PC-9 (cell line): Measurements from ENCODE around the gene PLEKHF1.

Experiments used
- EZH2 ChIP-seq: fragments of 200-600 bp; sonication (generic); IDR thresholded peaks from 2 replicates; pipeline ENCODE4 v1.8.0; 2017; ENCODE audit warnings: antibody characterized with exemption, low read depth
- TF ChIP-seq, protein P1 (sequence below): fragments of 200-600 bp; sonication (generic); conservative IDR thresholded peaks from 2 replicates; pipeline ENCODE4 v1.6.1; 2017; ENCODE audit warnings: mixed run types, antibody characterized with exemption, mild to moderate bottlenecking, moderate library complexity

DNA sequence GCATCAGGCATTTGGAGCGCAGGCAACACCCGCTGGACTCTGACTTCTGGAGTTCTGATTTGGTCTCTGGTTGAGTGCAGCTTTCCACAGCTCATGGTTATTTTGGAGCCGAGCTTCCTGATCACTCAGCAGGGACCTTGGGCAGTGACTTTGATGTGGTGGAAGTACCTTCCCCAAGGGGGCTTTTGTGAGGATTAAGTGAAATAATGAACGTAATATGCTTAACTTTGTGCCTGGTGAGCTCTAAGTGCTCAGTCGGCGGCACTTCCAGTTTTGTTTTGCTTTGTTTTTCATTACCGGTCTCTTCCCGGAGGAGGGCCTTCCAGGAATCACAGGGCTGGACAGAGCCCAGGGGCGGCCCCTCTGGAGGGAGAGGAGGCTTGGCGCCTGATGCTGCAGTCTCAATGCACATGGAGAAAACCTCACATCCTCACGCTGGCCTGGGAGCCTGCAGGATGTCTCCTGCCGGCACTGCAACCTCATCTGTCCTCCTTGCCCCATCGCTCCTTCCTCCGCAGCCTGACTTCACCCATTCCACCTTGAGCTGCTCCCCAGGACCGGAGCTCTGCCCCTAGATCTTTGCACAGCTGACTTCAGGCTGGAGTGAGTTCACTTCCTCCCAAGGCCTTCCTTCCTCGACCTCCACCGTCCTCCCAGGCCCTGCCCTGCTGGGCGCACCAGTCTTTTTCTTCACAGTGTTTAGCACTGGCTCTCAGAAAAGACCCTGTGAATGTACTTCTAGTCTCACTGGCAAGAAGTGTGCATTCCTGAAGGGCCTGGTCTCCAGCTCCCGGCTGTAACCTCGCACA, 1.5 kb downstream of the PLEKHF1 start:
- TF ChIP-seq EZH2: no peak
- TF ChIP-seq, protein P1, sequence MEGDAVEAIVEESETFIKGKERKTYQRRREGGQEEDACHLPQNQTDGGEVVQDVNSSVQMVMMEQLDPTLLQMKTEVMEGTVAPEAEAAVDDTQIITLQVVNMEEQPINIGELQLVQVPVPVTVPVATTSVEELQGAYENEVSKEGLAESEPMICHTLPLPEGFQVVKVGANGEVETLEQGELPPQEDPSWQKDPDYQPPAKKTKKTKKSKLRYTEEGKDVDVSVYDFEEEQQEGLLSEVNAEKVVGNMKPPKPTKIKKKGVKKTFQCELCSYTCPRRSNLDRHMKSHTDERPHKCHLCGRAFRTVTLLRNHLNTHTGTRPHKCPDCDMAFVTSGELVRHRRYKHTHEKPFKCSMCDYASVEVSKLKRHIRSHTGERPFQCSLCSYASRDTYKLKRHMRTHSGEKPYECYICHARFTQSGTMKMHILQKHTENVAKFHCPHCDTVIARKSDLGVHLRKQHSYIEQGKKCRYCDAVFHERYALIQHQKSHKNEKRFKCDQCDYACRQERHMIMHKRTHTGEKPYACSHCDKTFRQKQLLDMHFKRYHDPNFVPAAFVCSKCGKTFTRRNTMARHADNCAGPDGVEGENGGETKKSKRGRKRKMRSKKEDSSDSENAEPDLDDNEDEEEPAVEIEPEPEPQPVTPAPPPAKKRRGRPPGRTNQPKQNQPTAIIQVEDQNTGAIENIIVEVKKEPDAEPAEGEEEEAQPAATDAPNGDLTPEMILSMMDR: no peak
